Measurements from ENCODE around the gene GALNT8. TPM values are rescaled to one million over a fixed set of nuclear protein-coding genes. Genes with fewer than 3 reads are reported as not detected.

Gene GALNT8
- total RNA-seq, 1 donor from 2014 or later: 0.20 TPM

Other genes with a start within 250 kb of the GALNT8 start
- 2.4 and 7.6 TPM in 2 replicates for gene RAD51AP1, start 181.5 kb upstream of the GALNT8 start, total RNA-seq
- gene DYRK4, start 158.2 kb upstream of the GALNT8 start, total RNA-seq: 47.1 and 47.8 TPM in 2 replicates
- 0.20 and 1.3 TPM in 2 replicates for gene AKAP3, start 71.3 kb upstream of the GALNT8 start, total RNA-seq
- 45.1 and 51.0 TPM in 2 replicates for gene NDUFA9, start 71.3 kb upstream of the GALNT8 start, total RNA-seq
- not detected in 2 replicates for gene KCNA1, start 189.5 kb downstream of the GALNT8 start, total RNA-seq